ENCODE results near the gene ITPA. TPM values are rescaled to one million over a fixed set of nuclear protein-coding genes. Genes with fewer than 3 reads are reported as not detected.

ITPA gene
- total and polyA plus RNA-seq, 2 of the 13 experiments (the other 11 are each of a cell fraction or from before 2014, with no cell fraction given): 60.1 to 103 TPM

- TF ChIP-seq ZZZ3 (CRISPR knock-in tag; IDR thresholded peaks at IDR 0.05; ENCODE audit: borderline replicate concordance): no peak
- TF ChIP-seq BCL6 (CRISPR knock-in tag; IDR thresholded peaks at IDR 0.05): peak; percentile 86
- TF ChIP-seq, protein P1, sequence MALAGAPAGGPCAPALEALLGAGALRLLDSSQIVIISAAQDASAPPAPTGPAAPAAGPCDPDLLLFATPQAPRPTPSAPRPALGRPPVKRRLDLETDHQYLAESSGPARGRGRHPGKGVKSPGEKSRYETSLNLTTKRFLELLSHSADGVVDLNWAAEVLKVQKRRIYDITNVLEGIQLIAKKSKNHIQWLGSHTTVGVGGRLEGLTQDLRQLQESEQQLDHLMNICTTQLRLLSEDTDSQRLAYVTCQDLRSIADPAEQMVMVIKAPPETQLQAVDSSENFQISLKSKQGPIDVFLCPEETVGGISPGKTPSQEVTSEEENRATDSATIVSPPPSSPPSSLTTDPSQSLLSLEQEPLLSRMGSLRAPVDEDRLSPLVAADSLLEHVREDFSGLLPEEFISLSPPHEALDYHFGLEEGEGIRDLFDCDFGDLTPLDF (CRISPR knock-in tag; IDR thresholded peaks at IDR 0.05): no peak
- TF ChIP-seq ZNF253 (CRISPR knock-in tag; IDR thresholded peaks at IDR 0.05; ENCODE audit: borderline replicate concordance): no peak
- no peak for TF ChIP-seq LRRFIP1 (CRISPR knock-in tag; conservative IDR thresholded peaks at IDR 0.05)
- no peak for TF ChIP-seq ZNF432 (CRISPR knock-in tag; IDR thresholded peaks at IDR 0.05; ENCODE audit: borderline replicate concordance)
- TF ChIP-seq ZBTB8A (CRISPR knock-in tag; IDR thresholded peaks at IDR 0.05; ENCODE audit: borderline replicate concordance, low read depth): 0 out of 2 replicates have a peak, but pooled peaks have one; percentile 51
- TF ChIP-seq ZNF513 (CRISPR knock-in tag; conservative IDR thresholded peaks at IDR 0.05): no peak
- TF ChIP-seq RAD21 (CRISPR knock-in tag; IDR thresholded peaks at IDR 0.05): peak; percentile 70; the same call in 1 of the 2 replicates
- peak; percentile 6 for TF ChIP-seq RBM39 (IDR thresholded peaks at IDR 0.05; ENCODE audit: low read depth, low read length, poor library complexity, severe bottlenecking)
- no peak for TF ChIP-seq HES4 (CRISPR knock-in tag; IDR thresholded peaks at IDR 0.05; ENCODE audit: borderline replicate concordance)
- TF ChIP-seq EZH2 (conservative IDR thresholded peaks at IDR 0.05; ENCODE audit: low read depth, low read length): no peak
- peak; percentile 80; the same call in 1 of the 2 replicates for TF ChIP-seq ZNF264 (CRISPR knock-in tag; IDR thresholded peaks at IDR 0.05)
- no peak for TF ChIP-seq ZNF780A (CRISPR knock-in tag; IDR thresholded peaks at IDR 0.05)
- TF ChIP-seq CEBPG (CRISPR knock-in tag; IDR thresholded peaks at IDR 0.05): peak; percentile 69
- peak; percentile 80 for TF ChIP-seq KDM2A (CRISPR knock-in tag; IDR thresholded peaks at IDR 0.05; ENCODE audit: borderline replicate concordance, low read depth)
- TF ChIP-seq PAF1 (CRISPR knock-in tag; IDR thresholded peaks at IDR 0.05): no peak
- TF ChIP-seq MTF1 (CRISPR knock-in tag; IDR thresholded peaks at IDR 0.05): no peak
- peak; percentile 51; the same call in 1 of the 2 replicates for TF ChIP-seq TOPORS (CRISPR knock-in tag; IDR thresholded peaks at IDR 0.05)
- TF ChIP-seq EHMT2 (IDR thresholded peaks at IDR 0.05; ENCODE audit: borderline replicate concordance, low read depth, low read length): no peak
- no peak for TF ChIP-seq DR1 (CRISPR knock-in tag; IDR thresholded peaks at IDR 0.05)
- peak; percentile 85; the same call in 1 of the 2 replicates for TF ChIP-seq MIER3 (CRISPR knock-in tag; IDR thresholded peaks at IDR 0.05; ENCODE audit: borderline replicate concordance)
- no peak for TF ChIP-seq ZNF740 (CRISPR knock-in tag; IDR thresholded peaks at IDR 0.05)
- TF ChIP-seq SP1 (IDR thresholded peaks at IDR 0.05): no peak
- TF ChIP-seq SP1 (CRISPR knock-in tag; IDR thresholded peaks at IDR 0.05): peak; percentile 31; the same call in 1 of the 2 replicates
- no peak for TF ChIP-seq ATAD3A (CRISPR knock-in tag; IDR thresholded peaks at IDR 0.05)
- TF ChIP-seq ZNF615 (CRISPR knock-in tag; IDR thresholded peaks at IDR 0.05; ENCODE audit: borderline replicate concordance): no peak
Measured at GRCh38 chr20:3231889-3232588, 22.7 kb downstream of the ITPA start (continued).

All from HepG2 (cell line).